ENCODE data around the gene KIF5B.

GRCh38 chr10:32054094-32054493 is 2.1 kb downstream of the KIF5B start:
- TF ChIP-seq CTCF (IDR thresholded peaks at IDR 0.05 in 2 of 3, conservative IDR thresholded peaks at IDR 0.05 in 1 of 3; ENCODE audit: borderline replicate concordance in 1 of 3, insufficient read depth in 1 of 3, low read depth in 2 of 3, low read length in 2 of 3) (no peak), EGR1 (IDR thresholded peaks at IDR 0.05; ENCODE audit: low read depth) (no peak), EZH2 (IDR thresholded peaks at IDR 0.05) (no peak), ZFX (IDR thresholded peaks at IDR 0.05) (no peak), SRF (IDR thresholded peaks at IDR 0.05; ENCODE audit: low read depth) (no peak), MAX (IDR thresholded peaks at IDR 0.05) (no peak), ZNF274 (IDR thresholded peaks at IDR 0.05; ENCODE audit: low read depth, low read length) (no peak), POLR2A (IDR thresholded peaks at IDR 0.05; ENCODE audit: borderline replicate concordance, extremely low read depth, insufficient read depth, insufficient read length) (no peak), SP1 (IDR thresholded peaks at IDR 0.05; ENCODE audit: low read depth) (no peak), EZH2phosphoT487 (IDR thresholded peaks at IDR 0.05; ENCODE audit: borderline replicate concordance) (no peak), ZBTB33 (IDR thresholded peaks at IDR 0.05; ENCODE audit: extremely low read depth, insufficient replicate concordance, low read length) (no peak), SIN3A (IDR thresholded peaks at IDR 0.05; ENCODE audit: low read depth) (no peak)

All from HCT116 (cell line).